Right lobe of liver (tissue), 4 donors: Measurements from ENCODE around the gene COPZ1.

Experiments used
- POLR2A ChIP-seq: fragments of 450-650 bp; IDR thresholded peaks from one replicate; pipeline ENCODE4 v1.6.1; 2017; ENCODE audit warnings: antibody characterized with exemption, mild to moderate bottlenecking
- TF ChIP-seq, protein P1 (sequence below), 4 donors: fragments of 200-600 bp in 3 of 4; fragments of 450-650 bp in 1 of 4; IDR thresholded peaks; one replicate each; pipeline versions ENCODE4 v1.5.1 to v1.8.0; 2016 to 2022; ENCODE audit warnings: antibody characterized with exemption in 4 of 4, mild to moderate bottlenecking in 2 of 4
- donor health status: DM: no; HTN: no; CAD: no.
- donor health status: DM: no; HTN: no; CAD: no.
- donor health status: DM: no; HTN: yes; CAD: no.

DNA sequence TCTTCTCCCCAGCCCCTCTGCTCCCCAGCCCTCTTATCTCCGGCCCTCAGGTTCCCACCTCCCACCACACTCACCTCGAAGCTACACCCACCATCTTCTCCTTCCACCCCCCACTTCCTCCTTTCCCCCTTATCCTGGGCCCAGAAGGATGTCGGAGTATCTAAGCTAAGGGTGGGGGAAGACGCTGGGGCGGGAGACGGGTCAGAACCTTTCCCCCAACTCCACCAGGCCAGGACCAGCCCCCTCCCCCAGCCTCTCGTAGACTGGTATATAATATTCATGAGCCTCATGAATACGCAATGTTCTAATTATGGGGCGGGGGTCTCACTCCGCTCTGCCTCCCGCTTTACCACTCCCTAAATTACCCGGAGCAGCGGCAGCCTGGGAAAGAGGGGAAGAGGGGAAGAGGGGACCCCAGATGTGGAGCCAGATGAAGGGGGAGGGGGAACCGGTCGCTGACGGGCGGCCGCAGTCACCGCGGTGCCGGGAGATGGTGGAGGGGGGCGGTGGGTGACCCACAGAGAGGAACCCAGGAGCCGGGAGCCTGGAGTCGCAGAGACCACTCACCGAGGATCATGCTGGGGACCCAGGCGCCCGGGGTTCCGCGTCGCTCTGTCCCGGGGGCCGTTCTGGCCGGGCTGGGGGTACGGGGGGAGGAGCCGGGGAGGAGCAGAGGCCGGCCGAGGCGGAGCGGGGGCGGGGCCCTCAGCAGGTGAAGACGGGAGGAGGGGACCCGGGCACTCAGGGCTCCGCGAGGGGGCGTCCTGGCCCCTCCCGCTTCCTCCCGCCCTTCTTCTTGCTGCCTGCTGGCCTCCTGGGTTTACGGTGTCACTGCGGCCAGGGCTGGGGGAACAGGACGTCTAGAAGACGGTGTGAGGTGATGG, 66.0 kb downstream of the COPZ1 start:
- TF ChIP-seq POLR2A: no peak
- TF ChIP-seq, protein P1, sequence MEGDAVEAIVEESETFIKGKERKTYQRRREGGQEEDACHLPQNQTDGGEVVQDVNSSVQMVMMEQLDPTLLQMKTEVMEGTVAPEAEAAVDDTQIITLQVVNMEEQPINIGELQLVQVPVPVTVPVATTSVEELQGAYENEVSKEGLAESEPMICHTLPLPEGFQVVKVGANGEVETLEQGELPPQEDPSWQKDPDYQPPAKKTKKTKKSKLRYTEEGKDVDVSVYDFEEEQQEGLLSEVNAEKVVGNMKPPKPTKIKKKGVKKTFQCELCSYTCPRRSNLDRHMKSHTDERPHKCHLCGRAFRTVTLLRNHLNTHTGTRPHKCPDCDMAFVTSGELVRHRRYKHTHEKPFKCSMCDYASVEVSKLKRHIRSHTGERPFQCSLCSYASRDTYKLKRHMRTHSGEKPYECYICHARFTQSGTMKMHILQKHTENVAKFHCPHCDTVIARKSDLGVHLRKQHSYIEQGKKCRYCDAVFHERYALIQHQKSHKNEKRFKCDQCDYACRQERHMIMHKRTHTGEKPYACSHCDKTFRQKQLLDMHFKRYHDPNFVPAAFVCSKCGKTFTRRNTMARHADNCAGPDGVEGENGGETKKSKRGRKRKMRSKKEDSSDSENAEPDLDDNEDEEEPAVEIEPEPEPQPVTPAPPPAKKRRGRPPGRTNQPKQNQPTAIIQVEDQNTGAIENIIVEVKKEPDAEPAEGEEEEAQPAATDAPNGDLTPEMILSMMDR (IDR thresholded peaks at IDR 0.05): no peak
